SU-DHL-6 (cell line): ENCODE measurements around the gene CENPE.

ENCODE experiments used
- H2AFZ ChIP-seq: fragments of 200-600 bp; sonication (generic); 2 replicates; pipeline ENCODE4 v1.6.1; 2014; ENCODE audit warnings: low read depth, mild to moderate bottlenecking, moderate library complexity, mixed read lengths, antibody characterized with exemption, low read length; ENCODE audit not compliant: severe bottlenecking
- H3F3A ChIP-seq: fragments of 200-600 bp; shearing (Covaris generic); 2 replicates; pipeline ENCODE4 v1.6.0; 2016; ENCODE audit warnings: antibody characterized with exemption, mild to moderate bottlenecking; ENCODE audit not compliant: insufficient read depth
- H3K27ac ChIP-seq: fragments of 200-600 bp; sonication (generic); 2 replicates; pipeline ENCODE4 v1.5.1; 2016; ENCODE audit warnings: low read depth, mild to moderate bottlenecking, low read length, moderate library complexity, mixed read lengths
- H3K27me3 ChIP-seq: fragments of 200-600 bp; sonication (generic), shearing (Covaris generic); 2 replicates; pipeline ENCODE4 v1.6.0; 2014; ENCODE audit warnings: mild to moderate bottlenecking, low read length
- H3K36me3 ChIP-seq: fragments of 200-600 bp; sonication (generic); 2 replicates; pipeline ENCODE4 v1.6.1; 2014; ENCODE audit warnings: mild to moderate bottlenecking, low read length, mixed read lengths
- H3K4me2 ChIP-seq: fragments of 300-600, 200-600 bp; shearing (Covaris generic), sonication (generic); 2 replicates; pipeline ENCODE4 v1.6.0; 2014; ENCODE audit warnings: low read length, low read depth, mild to moderate bottlenecking; ENCODE audit not compliant: poor library complexity, severe bottlenecking
- H3K4me3 ChIP-seq: fragments of 200-600 bp; sonication (generic); 2 replicates; pipeline ENCODE4 v1.5.1; 2014; ENCODE audit warnings: antibody characterized with exemption, low read length, mild to moderate bottlenecking, mixed read lengths; ENCODE audit not compliant: insufficient read depth, poor library complexity, severe bottlenecking
- H3K79me2 ChIP-seq: fragments of 200-600 bp; sonication (generic); 2 replicates; pipeline ENCODE4 v1.6.1; 2014; ENCODE audit warnings: mild to moderate bottlenecking, low read length, moderate library complexity; ENCODE audit not compliant: insufficient read depth
- H3K9ac ChIP-seq: fragments of 200-600 bp; sonication (generic); 2 replicates; pipeline ENCODE4 v1.7.0; 2014; ENCODE audit warnings: mild to moderate bottlenecking, low read length
- H3K9me2 ChIP-seq: fragments of 200-600 bp; sonication (generic); replicated peaks from 2 replicates; pipeline ENCODE4 v1.6.1; 2014; ENCODE audit warnings: low read length; ENCODE audit not compliant: insufficient read depth
- H3K9me3 ChIP-seq: fragments of 200-600 bp; sonication (generic); 2 replicates; pipeline ENCODE4 v1.6.1; 2014; ENCODE audit warnings: low read length, mixed read lengths; ENCODE audit not compliant: insufficient read depth
- H4K20me1 ChIP-seq: fragments of 200-600 bp; sonication (generic); 2 replicates; pipeline ENCODE4 v1.6.1; 2014; ENCODE audit warnings: low read depth, mild to moderate bottlenecking, antibody characterized with exemption, low read length, moderate library complexity, mixed read lengths
- EZH2phosphoT487 ChIP-seq: fragments of 200-600 bp; sonication (generic), shearing (Covaris generic); conservative IDR thresholded peaks from 2 replicates; pipeline ENCODE4 v1.6.1; 2018; ENCODE audit warnings: mild to moderate bottlenecking, antibody characterized with exemption, low read length, moderate library complexity, mixed read lengths
- TF ChIP-seq, protein P1 (sequence below): fragments of 200-600 bp; sonication (generic); IDR thresholded peaks from one replicate; pipeline ENCODE4 v1.5.1; 2017; ENCODE audit warnings: antibody characterized with exemption, mild to moderate bottlenecking, low read length, moderate library complexity; ENCODE audit not compliant: insufficient read depth, poor library complexity, severe bottlenecking

The CENPE gene

DNA sequence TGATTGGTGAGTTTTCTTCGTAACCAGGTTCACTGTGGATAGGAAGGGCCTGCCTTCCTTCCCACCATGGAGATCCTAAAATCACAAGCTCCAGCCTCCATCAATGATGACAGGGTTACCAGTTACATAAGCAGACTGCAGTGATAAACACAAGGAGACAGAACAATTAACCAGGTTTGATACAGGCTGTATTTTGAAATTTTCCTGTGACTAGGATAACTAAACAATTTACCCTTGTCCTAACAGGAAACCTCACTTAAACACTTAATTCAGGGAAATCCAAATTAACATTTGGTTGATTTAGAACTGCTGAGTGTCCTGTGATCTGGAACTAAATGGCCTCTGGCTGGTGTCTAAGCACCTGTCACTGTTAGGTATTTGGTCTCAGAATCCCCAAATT lies 118.5 kb downstream of the CENPE start:
- Histone ChIP-seq H3K9me2 (no peaks in the 10 kb centered on the region), H3K4me3 (no peak overlapping the region), H3K27ac (no peak overlapping the region), H2AFZ (no peak overlapping the region), H4K20me1 (no peaks in the 10 kb centered on the region), H3K79me2 (peaks cover 7% of the 10 kb centered on the region; the same call in 1 of the 2 replicates), H3K9ac (no peak overlapping the region), H3K4me2 (no peak overlapping the region), H3K9me3 (no peaks in the 10 kb centered on the region), H3K27me3 (no peaks in the 10 kb centered on the region), H3F3A (peaks cover 11% of the 10 kb centered on the region), H3K36me3 (no peaks in the 10 kb centered on the region)
- no peak for TF ChIP-seq EZH2phosphoT487
- TF ChIP-seq, protein P1, sequence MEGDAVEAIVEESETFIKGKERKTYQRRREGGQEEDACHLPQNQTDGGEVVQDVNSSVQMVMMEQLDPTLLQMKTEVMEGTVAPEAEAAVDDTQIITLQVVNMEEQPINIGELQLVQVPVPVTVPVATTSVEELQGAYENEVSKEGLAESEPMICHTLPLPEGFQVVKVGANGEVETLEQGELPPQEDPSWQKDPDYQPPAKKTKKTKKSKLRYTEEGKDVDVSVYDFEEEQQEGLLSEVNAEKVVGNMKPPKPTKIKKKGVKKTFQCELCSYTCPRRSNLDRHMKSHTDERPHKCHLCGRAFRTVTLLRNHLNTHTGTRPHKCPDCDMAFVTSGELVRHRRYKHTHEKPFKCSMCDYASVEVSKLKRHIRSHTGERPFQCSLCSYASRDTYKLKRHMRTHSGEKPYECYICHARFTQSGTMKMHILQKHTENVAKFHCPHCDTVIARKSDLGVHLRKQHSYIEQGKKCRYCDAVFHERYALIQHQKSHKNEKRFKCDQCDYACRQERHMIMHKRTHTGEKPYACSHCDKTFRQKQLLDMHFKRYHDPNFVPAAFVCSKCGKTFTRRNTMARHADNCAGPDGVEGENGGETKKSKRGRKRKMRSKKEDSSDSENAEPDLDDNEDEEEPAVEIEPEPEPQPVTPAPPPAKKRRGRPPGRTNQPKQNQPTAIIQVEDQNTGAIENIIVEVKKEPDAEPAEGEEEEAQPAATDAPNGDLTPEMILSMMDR, result no peak

DNA sequence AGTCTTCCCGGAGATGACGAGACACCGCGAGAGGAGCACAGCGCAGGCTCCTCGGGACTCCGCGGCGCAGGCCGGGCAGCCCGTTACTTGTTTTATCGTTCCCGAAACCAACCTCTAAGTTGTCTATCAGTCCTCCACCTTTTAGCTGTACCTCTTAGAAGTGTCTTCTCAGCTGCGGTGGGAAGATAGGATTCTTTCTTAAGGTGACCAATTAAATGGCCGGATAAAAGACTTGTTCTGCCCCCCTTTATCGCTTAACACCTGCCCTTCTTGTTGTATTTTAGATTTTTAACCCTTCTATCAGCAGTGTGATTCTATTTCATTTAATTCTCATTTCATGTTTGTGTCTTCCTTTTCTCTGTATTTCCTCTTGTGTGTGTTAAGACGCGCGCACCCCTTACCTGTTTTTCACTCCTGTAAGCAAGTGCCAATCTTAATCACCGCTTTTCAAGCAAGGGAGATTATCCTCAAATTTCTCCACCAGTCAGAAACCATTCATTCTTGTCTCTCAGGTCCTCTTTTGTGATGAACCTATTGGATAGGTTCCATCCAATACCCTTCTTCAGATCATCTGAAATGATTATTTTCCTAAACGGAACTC lies 121.3 kb downstream of the CENPE start, which contains the start of gene SLC9B2:
TSS of gene SLC9B2 (minus strand) at position 15 of the 601 bp plus-strand sequence. CDS start 9,211 bp downstream, outside the sequence.
- peaks cover 29% of the 10 kb centered on the region; the same call in 1 of the 2 replicates for H3K79me2 ChIP-seq
- peak within 1 kb of the TSS; percentile 65 for H3K4me3 ChIP-seq
- peak within 1 kb of the TSS; percentile 92 for H3K27ac ChIP-seq
- H3K36me3 ChIP-seq, result no peaks in the 10 kb centered on the region
- H3K4me2 ChIP-seq, result peak within 1 kb of the TSS; percentile 89
- H4K20me1 ChIP-seq, result no peaks in the 10 kb centered on the region
- peaks cover 11% of the 10 kb centered on the region for H3F3A ChIP-seq
- no peak for TF ChIP-seq EZH2phosphoT487
- TF ChIP-seq, protein P1, result no peak
- H2AFZ ChIP-seq, result peak within 1 kb of the TSS; percentile 44
- no peaks in the 10 kb centered on the region for H3K9me2 ChIP-seq
- H3K9me3 ChIP-seq, result no peaks in the 10 kb centered on the region
- peak within 1 kb of the TSS; percentile 84 for H3K9ac ChIP-seq
- no peaks in the 10 kb centered on the region for H3K27me3 ChIP-seq

GRCh38 chr4:103075894-103076746 lies 122.0 kb downstream of the CENPE start:
- peak overlapping the region; percentile 65 for H3K4me3 ChIP-seq
- H3K79me2 ChIP-seq, result peaks cover 29% of the 10 kb centered on the region; the same call in 1 of the 2 replicates
- H3K4me2 ChIP-seq, result peak overlapping the region; percentile 89
- H3K36me3 ChIP-seq, result no peaks in the 10 kb centered on the region
- no peaks in the 10 kb centered on the region for H4K20me1 ChIP-seq
- peak overlapping the region; percentile 84 for H3K9ac ChIP-seq
- peak overlapping the region; percentile 44 for H2AFZ ChIP-seq
- no peaks in the 10 kb centered on the region for H3K27me3 ChIP-seq
- H3K27ac ChIP-seq, result peak overlapping the region; percentile 92
- H3F3A ChIP-seq, result peaks cover 11% of the 10 kb centered on the region
- no peaks in the 10 kb centered on the region for H3K9me3 ChIP-seq
- no peaks in the 10 kb centered on the region for H3K9me2 ChIP-seq
- TF ChIP-seq EZH2phosphoT487, result no peak
- TF ChIP-seq, protein P1, result no peak
